HG02588 (cell line): ENCODE results near the gene PADI4.

Experiments
- ATAC-seq: cut with Tn5 transposase; IDR thresholded peaks from one replicate; pipeline ENCODE4 v1.9.1; 2021; ENCODE audit warnings: mild to moderate bottlenecking, moderate library complexity; ENCODE audit not compliant: unreplicated experiment

PADI4 gene

DNA sequence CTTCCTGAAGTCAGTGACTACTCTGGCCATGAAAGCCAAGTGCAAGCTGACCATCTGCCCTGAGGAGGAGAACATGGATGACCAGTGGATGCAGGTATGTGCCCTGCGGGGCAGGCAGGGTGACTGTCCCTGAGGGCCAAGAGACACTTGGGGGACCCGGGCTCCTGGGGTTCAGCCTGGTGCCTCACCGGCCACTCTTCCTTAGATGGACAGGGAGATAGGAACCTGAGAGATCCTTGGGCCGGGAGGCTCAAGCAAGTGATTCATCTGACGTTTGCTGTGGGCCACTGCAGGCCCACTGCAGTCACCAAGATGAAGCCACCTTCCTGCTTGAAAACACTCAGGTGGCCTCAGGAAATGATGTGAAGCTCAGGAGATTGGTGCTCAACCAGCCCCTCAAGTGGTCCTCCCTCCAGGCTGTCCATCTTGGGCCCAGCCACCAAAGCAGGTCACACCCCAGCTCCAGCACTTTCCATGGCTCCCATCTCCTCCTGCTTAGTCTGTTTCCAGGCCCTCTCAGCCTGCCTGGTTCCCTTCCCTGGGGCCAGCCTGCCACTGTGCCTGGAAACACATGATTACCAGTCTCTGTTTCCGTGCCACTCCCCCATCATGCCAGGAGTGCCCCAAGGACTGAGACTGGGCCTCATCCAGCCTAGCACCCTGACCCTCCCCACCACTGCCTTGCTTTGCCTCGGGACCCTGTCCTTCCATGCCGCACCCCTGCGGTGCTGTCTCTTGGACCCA is 38.2 kb downstream of the PADI4 start:
- ATAC-seq: no peak

DNA sequence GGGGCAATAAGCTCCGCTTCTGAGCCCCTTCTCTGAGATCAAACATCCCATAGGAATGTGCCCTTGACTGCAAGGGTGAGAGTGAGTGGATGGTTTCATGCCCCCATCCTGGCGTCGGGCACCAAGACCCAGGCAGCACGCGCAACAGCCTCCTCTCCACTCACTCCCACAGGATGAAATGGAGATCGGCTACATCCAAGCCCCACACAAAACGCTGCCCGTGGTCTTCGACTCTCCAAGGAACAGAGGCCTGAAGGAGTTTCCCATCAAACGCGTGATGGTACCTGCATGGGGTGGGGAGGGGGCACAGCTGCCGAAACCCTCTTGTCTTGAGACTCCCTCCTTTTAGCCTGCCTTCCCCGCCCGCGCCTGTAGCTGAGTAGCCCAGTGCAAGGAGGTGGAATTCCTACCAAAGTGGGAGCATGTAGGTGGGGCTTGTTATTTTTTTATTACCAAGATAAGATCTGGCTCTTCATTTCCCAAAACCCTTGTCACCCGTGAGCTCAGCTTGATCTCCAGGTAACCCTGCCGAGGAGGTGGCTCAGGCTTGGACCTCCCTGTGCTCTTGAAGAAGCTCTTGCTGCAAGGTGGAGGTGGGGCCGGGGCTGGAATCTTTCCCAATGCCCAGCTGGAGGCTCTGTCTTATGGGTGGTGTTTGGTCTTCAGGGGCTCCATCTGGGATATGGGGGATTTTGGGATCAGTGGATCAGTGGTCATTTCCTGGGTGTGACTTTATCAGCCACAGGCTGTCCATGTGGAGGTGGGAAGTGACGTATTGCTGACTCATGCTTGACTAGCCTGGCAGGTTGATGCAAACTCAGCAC is 40.0 kb downstream of the PADI4 start:
- no peak for ATAC-seq

DNA sequence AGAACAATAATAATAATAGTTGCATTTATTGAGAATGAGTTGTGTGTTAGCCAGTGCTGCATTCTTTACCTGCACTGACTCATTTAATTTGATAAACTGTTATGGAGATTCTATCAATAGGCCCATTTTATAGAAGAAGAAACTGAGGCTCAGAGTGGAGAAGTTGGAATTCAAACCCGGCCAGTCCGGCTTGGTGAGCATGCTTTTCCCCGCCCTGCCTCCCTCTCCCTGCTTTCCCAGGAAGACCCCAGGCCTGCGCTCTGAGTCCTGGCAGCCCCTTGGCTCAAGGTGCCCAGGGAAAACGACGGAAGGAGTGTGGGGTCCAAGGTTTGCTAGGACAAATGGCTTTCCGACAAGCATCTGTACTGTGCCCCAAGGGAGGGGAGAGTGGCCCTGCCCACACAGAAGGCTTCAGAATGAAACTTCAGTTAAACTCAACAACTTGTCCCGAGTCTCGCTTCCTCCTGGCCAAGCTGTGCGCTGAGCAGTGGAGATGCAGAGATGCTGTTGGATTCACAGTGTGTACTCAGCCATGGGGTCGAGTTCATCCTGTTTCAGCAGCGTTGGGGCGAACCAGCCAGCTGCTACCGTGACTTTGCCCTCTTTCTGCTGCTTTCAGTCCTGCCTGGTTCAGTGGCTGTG is 40.7 kb downstream of the PADI4 start:
- no peak for ATAC-seq

DNA sequence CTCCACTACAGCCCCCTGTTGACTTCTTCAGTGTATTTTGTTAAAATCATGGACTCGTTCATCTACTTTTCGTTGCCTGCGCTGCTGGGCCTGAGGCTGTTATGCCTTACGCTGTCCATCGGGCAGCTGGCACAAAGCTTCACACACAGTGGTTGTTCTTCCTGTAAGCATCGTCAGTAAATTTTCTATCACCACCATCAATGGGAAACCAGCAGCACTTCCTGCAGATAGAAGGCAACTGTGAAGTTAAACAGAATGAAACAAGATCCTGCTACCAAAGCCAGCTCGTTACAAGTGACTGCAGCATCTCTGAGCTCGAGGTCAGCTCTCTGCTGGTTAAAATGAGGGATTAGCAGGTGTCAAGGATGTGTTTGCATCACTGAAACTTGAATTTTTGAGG is 42.1 kb downstream of the PADI4 start:
- no peak for ATAC-seq

DNA sequence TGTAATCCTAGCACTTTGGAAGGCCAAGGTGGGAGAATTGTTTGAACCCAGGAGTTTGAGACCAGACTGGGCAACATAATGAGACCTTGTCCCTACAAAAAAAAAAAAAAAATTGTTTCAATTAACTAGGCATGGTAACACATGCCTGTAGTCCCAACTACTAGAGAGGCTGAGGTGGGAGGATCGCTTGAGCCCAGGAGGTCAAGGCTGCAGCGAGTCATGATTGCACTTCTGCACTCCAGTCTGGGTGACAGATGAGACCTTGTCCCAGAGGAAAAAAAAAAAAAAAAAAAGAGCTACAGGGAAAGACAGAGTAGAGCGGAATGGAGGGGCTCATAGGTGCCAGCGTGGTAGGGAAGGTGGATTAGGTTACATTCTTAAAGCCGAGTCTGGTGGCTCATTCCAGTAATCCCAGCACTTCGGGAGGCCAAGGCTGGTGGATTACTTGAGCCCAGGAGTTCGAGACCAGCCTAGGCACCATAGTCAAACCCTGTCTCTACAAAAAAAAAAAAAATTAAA is 43.0 kb downstream of the PADI4 start:
- ATAC-seq: no peak

DNA sequence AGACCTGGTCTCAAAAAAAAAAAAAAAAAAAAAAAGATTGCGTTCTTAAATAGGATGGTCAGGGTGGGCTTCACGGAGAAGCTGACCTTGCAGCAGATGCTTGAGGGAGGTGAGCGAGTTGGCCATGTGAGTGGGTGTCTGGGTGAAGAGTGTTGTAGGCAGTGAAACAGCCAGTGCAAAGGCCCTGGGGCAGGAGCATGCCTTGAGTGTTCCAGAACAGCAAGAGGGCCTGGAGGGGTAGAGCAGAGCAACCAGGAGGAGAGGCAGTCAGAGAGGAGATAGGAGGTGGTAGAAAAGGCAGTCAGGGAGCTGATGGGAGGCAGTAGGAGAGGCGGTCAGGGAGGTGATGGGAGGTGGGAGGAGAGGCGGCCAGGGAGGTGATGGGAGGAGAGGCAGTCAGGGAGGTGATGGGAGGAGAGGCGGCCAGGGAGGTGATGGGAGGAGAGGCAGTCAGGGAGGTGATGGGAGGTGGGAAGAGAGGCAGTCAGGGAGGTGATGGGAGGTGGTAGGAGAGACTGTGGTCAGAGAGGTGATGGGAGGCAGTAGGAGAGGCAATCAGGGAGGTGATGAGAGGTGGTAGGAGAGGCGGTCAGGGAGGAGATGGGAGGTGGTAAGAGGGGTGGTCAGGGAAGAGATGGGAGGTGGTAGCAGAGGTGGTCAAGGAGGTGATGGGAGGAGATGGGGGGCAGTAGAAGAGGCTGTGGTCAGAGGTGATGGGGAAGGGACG is 43.8 kb downstream of the PADI4 start:
- no peak for ATAC-seq

DNA sequence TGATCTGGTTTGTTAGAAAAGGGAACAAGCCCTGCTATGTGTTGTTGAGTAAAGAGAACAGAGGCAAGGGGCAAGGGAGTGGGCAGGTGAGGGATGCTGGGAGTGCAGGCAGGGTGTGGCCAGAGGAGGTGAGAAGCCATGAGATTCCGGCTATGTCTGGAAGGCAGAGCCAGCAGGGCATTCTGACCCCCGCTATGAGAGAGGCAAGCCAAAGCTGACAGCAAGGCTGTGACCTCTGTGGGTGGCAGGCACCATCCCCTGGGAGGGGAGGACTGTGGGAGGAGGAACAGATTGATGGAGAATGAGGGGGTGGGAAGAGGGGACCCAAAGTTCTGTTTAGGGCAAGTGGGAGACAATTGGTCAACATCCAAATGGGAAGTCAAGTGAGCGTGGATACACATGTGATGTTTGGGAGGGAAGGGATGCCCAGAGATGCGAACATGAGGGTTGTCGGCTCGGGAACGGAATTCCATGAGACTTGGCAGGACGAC is 44.5 kb downstream of the PADI4 start:
- ATAC-seq: no peak

DNA sequence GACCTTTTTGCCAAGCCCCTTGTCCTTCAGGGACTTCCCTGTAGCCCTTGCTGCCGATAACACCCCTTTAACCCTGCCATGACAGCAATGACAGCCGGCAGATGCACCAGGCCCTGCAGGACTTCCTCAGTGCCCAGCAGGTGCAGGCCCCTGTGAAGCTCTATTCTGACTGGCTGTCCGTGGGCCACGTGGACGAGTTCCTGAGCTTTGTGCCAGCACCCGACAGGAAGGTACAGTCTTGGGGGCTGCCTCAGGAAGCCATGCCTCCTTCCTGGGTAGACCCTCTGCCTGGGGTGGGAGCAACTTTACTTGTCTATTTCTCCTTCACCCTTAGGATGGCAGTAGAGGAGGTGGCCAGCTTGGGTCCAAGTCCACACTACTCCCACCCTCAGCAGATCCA is 47.9 kb downstream of the PADI4 start:
- no peak for ATAC-seq

- no peak for ATAC-seq
These were observed 48.5 kb downstream of the PADI4 start for GRCh38 chr1:17356387-17357026.

GRCh38 chr1:17358557-17358956 is 50.6 kb downstream of the PADI4 start:
- ATAC-seq: no peak

DNA sequence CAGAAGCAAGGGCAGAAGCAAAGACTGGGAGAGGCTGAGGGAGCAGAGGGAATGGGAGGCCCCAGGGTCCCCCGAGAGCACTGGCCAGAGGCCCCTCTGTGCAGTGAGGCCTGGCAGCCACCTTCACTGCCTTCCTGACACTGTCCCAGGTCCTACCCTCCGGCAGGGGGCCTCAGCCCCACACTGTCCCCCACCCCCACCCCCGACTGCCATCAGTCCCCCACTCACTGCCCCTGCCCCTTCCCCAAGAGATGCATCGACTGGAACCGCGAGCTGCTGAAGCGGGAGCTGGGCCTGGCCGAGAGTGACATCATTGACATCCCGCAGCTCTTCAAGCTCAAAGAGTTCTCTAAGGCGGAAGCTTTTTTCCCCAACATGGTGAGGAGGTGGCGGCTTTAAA is 51.0 kb downstream of the PADI4 start:
- ATAC-seq: no peak

DNA sequence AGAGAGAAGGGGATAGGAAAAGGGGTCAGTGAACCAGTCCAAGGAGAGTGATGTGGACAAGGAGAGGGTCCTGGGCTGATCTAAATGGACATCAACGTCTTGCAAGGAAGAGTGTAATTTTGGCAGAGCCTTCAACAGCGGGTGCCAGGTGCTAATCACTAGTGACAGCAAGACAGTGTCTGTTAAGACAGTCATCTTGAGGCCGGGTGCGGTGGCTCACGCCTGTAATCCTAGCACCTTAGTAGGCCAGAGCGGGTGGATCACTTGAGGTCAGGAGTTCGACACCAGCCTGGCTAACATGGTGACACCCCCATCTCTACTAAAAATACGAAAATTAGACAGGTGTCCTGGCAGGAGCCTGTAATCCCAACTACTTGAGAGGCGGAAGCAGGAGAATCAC is 51.8 kb downstream of the PADI4 start:
- ATAC-seq: no peak

DNA sequence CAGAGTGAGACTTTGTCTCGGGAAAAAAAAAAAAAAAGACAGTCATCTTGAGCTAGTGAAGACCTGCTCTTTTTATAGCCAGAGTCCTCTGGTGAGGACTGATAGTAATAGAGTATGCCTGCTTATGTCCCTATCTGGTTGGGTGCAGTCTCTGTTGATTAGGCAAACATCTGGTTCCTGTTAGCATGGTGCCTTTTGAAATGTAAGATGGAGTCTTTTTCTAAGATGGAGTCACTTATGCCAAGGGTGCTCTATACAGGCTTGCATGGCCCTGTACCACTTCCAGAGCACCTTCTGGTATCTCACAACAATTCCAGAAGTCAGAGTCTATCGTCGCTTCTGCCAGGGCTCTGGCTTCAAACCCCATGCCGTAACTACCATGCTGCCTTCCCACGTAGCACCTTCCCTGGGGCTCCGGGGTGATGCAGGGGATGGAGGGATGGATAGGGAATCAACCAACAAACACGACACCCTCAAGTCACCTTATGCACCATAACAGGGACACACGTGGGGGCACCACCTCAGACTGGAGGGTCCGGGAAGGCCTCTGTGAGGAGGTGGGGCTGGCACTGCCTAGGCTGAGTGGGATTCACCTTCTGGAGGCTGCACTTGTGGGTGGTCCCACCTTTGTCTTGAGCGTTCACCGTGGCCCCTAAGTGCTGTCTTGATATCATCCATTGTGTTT is 52.4 kb downstream of the PADI4 start:
- no peak for ATAC-seq

- no peak for ATAC-seq
These were observed 53.7 kb downstream of the PADI4 start for GRCh38 chr1:17361687-17362086.

DNA sequence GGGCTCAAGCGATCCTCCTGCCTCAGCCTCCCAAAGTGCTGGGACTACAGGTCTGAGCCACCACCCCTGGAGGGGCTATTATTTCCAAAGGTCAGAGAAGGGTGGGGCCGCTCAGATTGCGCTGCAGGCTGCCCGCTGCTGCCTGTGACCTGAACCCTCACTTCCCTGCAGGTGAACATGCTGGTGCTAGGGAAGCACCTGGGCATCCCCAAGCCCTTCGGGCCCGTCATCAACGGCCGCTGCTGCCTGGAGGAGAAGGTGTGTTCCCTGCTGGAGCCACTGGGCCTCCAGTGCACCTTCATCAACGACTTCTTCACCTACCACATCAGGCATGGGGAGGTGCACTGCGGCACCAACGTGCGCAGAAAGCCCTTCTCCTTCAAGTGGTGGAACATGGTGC is 55.4 kb downstream of the PADI4 start:
- ATAC-seq: no peak

DNA sequence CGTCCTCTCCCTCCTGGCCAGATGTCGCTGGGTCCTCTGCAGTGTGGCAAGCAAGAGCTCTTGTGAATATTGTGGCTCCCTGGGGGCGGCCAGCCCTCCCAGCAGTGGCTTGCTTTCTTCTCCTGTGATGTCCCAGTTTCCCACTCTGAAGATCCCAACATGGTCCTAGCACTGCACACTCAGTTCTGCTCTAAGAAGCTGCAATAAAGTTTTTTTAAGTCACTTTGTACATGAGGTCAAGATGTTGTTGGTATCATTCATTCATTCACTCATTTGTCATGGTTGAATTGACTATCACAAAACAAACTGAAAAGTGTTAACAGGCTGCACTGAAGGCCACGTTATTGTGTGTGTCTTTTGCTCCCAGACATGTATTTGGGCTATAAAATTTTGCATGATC is 55.8 kb downstream of the PADI4 start:
- ATAC-seq: no peak

GRCh38 chr1:17365293-17365692 is 57.3 kb downstream of the PADI4 start:
- no peak for ATAC-seq

DNA sequence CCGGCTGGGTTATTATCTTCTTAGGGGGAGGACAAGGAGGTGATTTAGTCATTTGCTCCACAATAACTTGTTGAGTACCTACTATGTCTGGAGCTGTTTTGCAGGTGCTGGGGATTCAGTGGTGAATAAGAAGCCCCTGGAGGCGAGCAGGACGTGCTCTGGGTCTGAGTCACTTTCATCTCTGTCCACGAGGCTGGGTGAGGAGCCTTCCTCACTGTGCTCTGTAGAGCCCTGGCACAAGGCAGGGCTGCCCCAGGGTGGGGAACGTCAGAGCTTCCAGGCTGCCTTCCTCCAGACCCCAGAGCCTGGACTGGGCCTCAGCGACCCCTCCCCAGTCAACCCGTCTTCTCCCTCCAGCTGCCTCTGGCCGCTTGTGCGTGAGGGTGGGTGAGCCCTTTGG is 61.5 kb downstream of the PADI4 start:
- ATAC-seq: no peak

- ATAC-seq: no peak
These were observed 62.6 kb downstream of the PADI4 start for GRCh38 chr1:17370618-17371017.

DNA sequence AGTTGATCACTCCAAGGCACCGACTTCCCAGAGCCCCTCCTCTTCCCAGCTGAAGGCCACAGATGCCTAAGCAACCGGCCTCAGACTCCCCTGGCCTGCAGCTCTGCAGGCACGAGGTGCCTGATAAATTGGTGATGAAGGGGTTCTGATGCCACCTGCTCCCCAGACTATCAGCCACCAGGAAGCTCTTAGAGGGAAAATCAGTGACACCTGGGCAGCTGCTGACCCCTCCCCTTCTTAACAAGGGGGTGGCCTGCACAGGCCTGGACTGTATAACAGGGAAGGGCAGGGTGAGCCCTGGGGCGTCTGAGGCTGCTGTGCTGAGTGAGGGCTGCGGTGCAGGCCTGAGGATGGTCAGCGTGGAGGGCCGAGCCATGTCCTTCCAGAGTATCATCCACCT is 63.9 kb downstream of the PADI4 start, which contains the start of gene PADI6:
Gene PADI6, plus strand, starts transcription at position 301 of the 400 bp plus-strand sequence. Its CDS starts 50 bp downstream, at position 351.
- no peak for ATAC-seq
